ENCODE data around the gene WDR73.
A peak's percentile ranks its signal among the peaks of the same experiment; 100 is the strongest.

WDR73 gene

GRCh38 chr15:84609818-84610525 lies 44.1 kb downstream of the WDR73 start:
- no peak for DNase-seq

GRCh38 chr15:84608707-84609284 lies 45.3 kb downstream of the WDR73 start:
- DNase-seq, result no peak

- no peak for DNase-seq
These were observed 47.4 kb downstream of the WDR73 start for GRCh38 chr15:84606653-84607120.

GRCh38 chr15:84605554-84605882 lies 48.6 kb downstream of the WDR73 start:
- no peak for DNase-seq

- no peak for DNase-seq
These were observed 49.1 kb downstream of the WDR73 start for GRCh38 chr15:84604826-84605553.

- no peak for DNase-seq
These were observed 50.3 kb downstream of the WDR73 start for GRCh38 chr15:84603630-84604379.

- DNase-seq, result peak; percentile 19
These were observed 52.6 kb downstream of the WDR73 start for GRCh38 chr15:84601555-84601838.

- DNase-seq, result peak; percentile 98
These were observed 53.2 kb downstream of the WDR73 start, which contains the start of gene ZSCAN2 for GRCh38 chr15:84600687-84601554. Gene ZSCAN2, plus strand, starts transcription at chr15:84601009. Its CDS starts 2,919 bp downstream, at chr15:84603928.

- peak; percentile 93 for DNase-seq
These were observed 53.8 kb downstream of the WDR73 start for GRCh38 chr15:84600331-84600686.

GRCh38 chr15:84599906-84600305 lies 54.2 kb downstream of the WDR73 start:
- DNase-seq, result no peak

- DNase-seq, result peak; percentile 85
These were observed 55.1 kb downstream of the WDR73 start for GRCh38 chr15:84598993-84599392.

GRCh38 chr15:84598250-84598649 lies 55.8 kb downstream of the WDR73 start:
- peak; percentile 92 for DNase-seq

- DNase-seq, result no peak
These were observed 56.8 kb downstream of the WDR73 start for GRCh38 chr15:84597296-84597695.

GRCh38 chr15:84595660-84596059 lies 58.4 kb downstream of the WDR73 start:
- no peak for DNase-seq

- DNase-seq, result no peak
These were observed 59.3 kb downstream of the WDR73 start for GRCh38 chr15:84594617-84595290.

- DNase-seq, result no peak
These were observed 62.3 kb downstream of the WDR73 start for GRCh38 chr15:84591815-84592214.

GRCh38 chr15:84590406-84590805 lies 63.7 kb downstream of the WDR73 start:
- DNase-seq, result no peak
